Measurements from ENCODE around the gene APLN.

APLN gene, protein sequence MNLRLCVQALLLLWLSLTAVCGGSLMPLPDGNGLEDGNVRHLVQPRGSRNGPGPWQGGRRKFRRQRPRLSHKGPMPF

DNA sequence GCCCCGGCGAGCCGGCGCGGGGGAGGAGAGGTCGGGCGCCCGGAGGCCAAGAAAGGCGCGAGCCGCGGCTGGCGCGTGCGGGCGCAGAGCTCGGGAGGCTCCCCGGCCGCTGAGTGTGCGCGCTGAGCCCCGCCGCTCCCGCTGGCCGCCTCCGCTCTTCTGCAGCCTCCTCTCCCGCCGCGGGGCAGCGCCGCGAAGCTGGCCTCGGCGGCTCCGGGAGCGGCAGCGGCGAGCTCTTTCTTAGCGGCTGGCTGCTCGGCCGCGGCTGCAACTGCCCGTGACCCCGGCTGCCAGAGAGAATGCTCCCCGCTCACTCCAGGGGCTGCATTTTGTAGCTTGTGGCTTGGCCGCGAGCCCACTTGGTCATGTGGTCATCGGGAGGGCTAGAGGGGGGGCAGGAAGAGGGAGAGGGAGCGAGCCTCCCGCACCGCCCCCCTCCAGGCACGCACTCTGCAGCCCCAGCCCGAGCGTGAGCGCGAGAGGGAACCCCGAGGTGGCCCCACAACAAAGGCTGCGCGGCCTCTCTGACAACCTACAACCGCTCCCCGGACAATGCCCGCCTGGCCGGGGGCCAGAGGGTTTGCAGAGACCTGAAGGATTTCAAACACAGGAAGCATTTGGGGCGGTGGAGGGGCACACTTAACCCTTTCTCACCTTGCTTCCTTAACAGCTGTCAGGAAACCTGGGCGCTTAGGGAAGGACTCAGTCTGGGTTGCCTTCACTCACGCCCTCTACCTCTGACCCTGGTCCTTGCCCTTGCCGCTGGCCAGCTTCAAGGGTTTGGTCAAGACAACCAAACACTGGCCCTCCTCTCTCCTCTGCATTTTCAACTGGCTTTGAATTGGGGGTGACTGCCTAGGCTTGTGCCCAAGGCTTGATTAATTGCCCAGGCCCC lies at the start of gene APLN:
Gene APLN (minus strand): TSS at position 305 of the 895 bp plus-strand sequence. CDS start 326 bp downstream, outside the sequence.
- DNase-seq (ENCODE audit: low read depth, low spot score): no peak
- Histone ChIP-seq H3K9ac (ENCODE audit: insufficient read length) (no peak within 1 kb of the TSS), H3K36me3 (ENCODE audit: insufficient read depth, low read length) (no peaks in the 10 kb centered on the region), H3K27ac (no peak within 1 kb of the TSS), H3K9me3 (ENCODE audit: low read depth, low read length) (no peaks in the 10 kb centered on the region), H3K4me3 (peak within 1 kb of the TSS; percentile 66)
- no peak for TF ChIP-seq EZH2 (IDR thresholded peaks at IDR 0.05)
- no peak for TF ChIP-seq FOXP2 (optimal IDR thresholded peaks at IDR 0.05; ENCODE audit: control extremely low read depth, extremely low read length, insufficient read depth)
- no peak for TF ChIP-seq POLR2AphosphoS5 (IDR thresholded peaks at IDR 0.05; ENCODE audit: borderline replicate concordance, low read depth, low read length)

DNA sequence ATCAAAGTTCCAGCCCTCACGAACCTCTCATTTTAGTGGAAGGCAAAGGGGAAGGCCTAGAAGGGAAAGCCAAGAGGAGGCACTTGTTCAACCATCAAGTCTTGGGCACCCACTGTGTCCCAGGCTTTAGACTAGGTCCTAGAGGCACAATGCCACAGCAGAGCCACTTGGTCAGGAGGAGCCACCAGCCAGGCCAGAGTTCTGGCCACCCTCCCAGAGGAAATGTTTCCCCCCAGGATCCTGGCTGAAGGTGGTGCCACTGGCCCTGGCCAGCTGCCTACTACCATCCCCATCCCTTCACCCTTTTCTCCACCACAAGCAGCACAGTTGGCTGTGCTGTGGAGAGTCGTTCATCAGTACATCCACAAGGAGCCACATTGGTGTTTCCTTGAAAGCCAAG lies 49.7 kb upstream of the APLN start:
- DNase-seq (ENCODE audit: low read depth, low spot score): no peak
- Histone ChIP-seq H3K9ac (ENCODE audit: insufficient read length) (no peak overlapping the region), H3K9me3 (ENCODE audit: low read depth, low read length) (no peaks in the 10 kb centered on the region), H3K36me3 (ENCODE audit: insufficient read depth, low read length) (no peaks in the 10 kb centered on the region), H3K27ac (no peak overlapping the region), H3K4me3 (no peak overlapping the region)
- no peak for TF ChIP-seq FOXP2 (optimal IDR thresholded peaks at IDR 0.05; ENCODE audit: control extremely low read depth, extremely low read length, insufficient read depth)
- TF ChIP-seq EZH2 (IDR thresholded peaks at IDR 0.05): no peak
- no peak for TF ChIP-seq POLR2AphosphoS5 (IDR thresholded peaks at IDR 0.05; ENCODE audit: borderline replicate concordance, low read depth, low read length)

DNA sequence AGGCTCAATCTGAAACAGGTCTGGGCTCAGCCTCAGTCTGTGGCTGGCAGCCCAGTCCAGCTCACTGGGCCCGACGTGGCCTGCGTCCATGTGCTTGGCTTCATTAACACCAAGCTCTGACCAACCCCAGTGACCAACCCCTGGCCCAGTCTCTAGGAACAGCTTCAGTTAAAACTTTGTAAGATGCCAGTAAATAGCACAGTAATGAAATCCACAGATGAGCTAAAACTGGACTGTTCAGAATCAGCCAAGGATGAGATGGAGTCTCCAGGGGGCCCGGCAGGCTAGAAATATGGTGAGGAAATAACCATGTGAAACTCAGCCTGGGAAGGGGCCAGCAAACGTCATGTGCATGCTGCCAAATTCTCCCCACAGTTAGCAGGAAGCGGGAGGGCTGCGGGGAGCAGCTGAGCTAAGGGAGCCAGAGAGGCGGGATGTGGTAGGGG lies 46.9 kb upstream of the APLN start:
- Histone ChIP-seq H3K36me3 (ENCODE audit: insufficient read depth, low read length) (no peaks in the 10 kb centered on the region), H3K27ac (no peak overlapping the region), H3K9me3 (ENCODE audit: low read depth, low read length) (no peaks in the 10 kb centered on the region), H3K4me3 (no peak overlapping the region), H3K9ac (ENCODE audit: insufficient read length) (no peak overlapping the region)
- no peak for TF ChIP-seq POLR2AphosphoS5 (IDR thresholded peaks at IDR 0.05; ENCODE audit: borderline replicate concordance, low read depth, low read length)
- no peak for TF ChIP-seq FOXP2 (optimal IDR thresholded peaks at IDR 0.05; ENCODE audit: control extremely low read depth, extremely low read length, insufficient read depth)
- no peak for TF ChIP-seq EZH2 (IDR thresholded peaks at IDR 0.05)
- DNase-seq (ENCODE audit: low read depth, low spot score): no peak

DNA sequence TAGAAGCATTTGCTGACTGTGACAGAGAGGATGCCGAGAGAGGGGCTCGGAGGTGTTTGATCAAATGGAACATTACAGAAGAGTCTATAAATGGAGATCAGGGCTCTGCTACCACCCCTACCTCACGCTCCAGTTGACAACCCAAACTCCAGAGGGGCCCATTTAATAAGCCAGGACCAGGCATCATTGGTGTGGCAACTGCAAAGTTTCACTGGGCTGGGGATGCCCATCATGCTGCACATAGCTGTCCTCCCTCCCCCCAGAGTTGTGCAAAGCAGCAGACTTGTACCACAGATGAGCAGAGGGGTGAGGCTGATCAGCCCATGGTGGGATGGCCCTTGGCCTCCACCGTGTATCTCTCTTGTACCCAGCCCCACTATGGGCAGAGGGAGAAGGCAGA lies 45.8 kb upstream of the APLN start:
- H3K36me3 ChIP-seq (ENCODE audit: insufficient read depth, low read length): no peaks in the 10 kb centered on the region

DNA sequence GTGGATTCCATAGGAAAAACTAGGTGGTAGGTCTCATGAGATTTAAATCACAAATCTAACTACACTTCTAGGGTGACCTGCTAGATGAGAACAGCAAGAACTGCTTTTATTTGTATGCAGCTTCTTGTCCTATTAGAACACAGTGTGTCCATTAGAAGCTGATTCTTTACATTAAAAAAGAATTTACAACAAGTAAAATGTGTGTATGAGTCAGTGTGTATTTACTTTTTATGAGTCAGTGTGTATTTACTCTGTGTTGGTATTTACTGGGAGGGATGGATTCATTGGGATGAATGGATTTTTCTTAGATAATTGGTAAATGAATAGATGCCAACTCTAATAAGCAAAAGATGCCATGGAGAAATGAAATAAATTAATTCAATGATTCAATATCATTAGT lies 43.4 kb upstream of the APLN start:
- H3K27ac ChIP-seq: no peak overlapping the region

More for the DNA sequence above, 45.8 kb upstream of the APLN start:
- Histone ChIP-seq H3K9me3 (ENCODE audit: low read depth, low read length) (no peaks in the 10 kb centered on the region), H3K27ac (no peak overlapping the region), H3K4me3 (no peak overlapping the region), H3K9ac (ENCODE audit: insufficient read length) (no peak overlapping the region)
- no peak for DNase-seq (ENCODE audit: low read depth, low spot score)
- TF ChIP-seq EZH2 (IDR thresholded peaks at IDR 0.05) (no peak), FOXP2 (optimal IDR thresholded peaks at IDR 0.05; ENCODE audit: control extremely low read depth, extremely low read length, insufficient read depth) (no peak), POLR2AphosphoS5 (IDR thresholded peaks at IDR 0.05; ENCODE audit: borderline replicate concordance, low read depth, low read length) (no peak)

DNA sequence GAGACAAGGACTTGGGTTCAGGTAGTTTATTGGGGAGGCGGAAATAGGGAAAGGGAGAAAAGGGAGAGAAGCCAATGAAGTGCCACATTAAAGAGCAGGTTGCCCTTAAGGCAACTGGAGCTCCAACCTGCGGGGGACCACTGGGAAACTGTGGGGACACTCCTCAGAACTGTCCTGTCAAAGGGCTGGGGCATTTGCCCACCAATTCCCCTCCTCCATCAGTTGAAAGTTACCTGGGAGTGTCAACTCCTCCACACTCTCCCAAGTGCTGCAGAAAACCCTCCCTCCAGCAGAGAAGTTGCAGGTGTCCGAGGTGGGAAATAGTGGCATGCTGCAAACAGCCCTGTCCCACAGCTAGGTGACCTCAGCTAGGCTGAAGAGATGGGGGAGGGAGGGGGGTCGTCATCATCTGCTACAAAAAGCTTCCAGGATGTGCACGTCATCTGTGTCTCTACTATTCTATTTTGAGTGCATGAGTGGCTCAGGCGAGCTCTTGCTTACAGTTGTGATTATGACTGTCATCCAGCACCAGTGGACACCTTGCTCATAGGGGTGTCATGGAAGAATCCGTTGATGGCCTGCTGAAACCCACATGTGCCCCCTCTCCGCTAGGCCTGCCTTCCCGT lies 42.6 kb upstream of the APLN start:
- Histone ChIP-seq H3K27ac (no peak overlapping the region), H3K4me3 (no peak overlapping the region), H3K36me3 (ENCODE audit: insufficient read depth, low read length) (no peaks in the 10 kb centered on the region), H3K9ac (ENCODE audit: insufficient read length) (no peak overlapping the region), H3K9me3 (ENCODE audit: low read depth, low read length) (no peaks in the 10 kb centered on the region)
- TF ChIP-seq EZH2 (IDR thresholded peaks at IDR 0.05) (no peak), FOXP2 (optimal IDR thresholded peaks at IDR 0.05; ENCODE audit: control extremely low read depth, extremely low read length, insufficient read depth) (no peak), POLR2AphosphoS5 (IDR thresholded peaks at IDR 0.05; ENCODE audit: borderline replicate concordance, low read depth, low read length) (no peak)
- DNase-seq (ENCODE audit: low read depth, low spot score): no peak

More for the DNA sequence above, 43.4 kb upstream of the APLN start:
- Histone ChIP-seq H3K9me3 (ENCODE audit: low read depth, low read length) (no peaks in the 10 kb centered on the region), H3K4me3 (no peak overlapping the region), H3K36me3 (ENCODE audit: insufficient read depth, low read length) (no peaks in the 10 kb centered on the region), H3K9ac (ENCODE audit: insufficient read length) (no peak overlapping the region)
- no peak for TF ChIP-seq POLR2AphosphoS5 (IDR thresholded peaks at IDR 0.05; ENCODE audit: borderline replicate concordance, low read depth, low read length)
- TF ChIP-seq EZH2 (IDR thresholded peaks at IDR 0.05): no peak
- TF ChIP-seq FOXP2 (optimal IDR thresholded peaks at IDR 0.05; ENCODE audit: control extremely low read depth, extremely low read length, insufficient read depth): no peak
- DNase-seq (ENCODE audit: low read depth, low spot score): no peak

DNA sequence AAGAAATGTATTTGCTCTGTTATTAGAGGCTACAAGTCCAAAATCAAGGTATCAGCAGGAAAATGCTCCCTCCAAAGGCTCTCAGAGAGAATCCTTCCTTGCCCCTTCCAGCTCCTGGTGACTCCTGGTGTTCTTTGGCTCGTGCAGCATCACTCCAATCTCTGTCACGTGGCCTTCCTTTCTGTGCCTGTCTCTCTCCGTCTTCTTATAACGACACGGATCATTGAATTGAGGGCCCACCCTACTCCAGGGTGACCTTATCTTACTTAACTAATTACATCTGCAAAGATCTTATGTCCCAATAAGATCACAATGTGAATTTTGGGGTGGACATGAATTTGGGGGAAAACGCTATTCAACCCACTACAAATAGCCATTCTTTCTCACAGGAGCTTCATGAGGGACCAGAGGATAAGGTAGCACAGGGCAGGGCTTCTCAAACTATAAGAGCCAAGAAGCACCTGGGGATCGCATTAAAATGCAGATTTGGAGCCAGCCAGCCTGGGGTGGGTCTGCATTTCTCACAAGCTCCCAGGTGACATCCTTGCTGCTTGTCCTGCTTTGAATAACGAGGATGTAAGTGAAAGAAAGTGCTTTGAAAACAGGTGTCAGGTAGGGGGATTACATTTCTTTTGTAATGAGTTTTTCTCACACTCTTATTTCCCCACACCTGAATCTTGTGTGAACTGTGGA lies 41.9 kb upstream of the APLN start:
- Histone ChIP-seq H3K4me3 (no peak overlapping the region), H3K27ac (no peak overlapping the region), H3K9me3 (ENCODE audit: low read depth, low read length) (no peaks in the 10 kb centered on the region), H3K36me3 (ENCODE audit: insufficient read depth, low read length) (no peaks in the 10 kb centered on the region), H3K9ac (ENCODE audit: insufficient read length) (no peak overlapping the region)
- TF ChIP-seq POLR2AphosphoS5 (IDR thresholded peaks at IDR 0.05; ENCODE audit: borderline replicate concordance, low read depth, low read length) (no peak), FOXP2 (optimal IDR thresholded peaks at IDR 0.05; ENCODE audit: control extremely low read depth, extremely low read length, insufficient read depth) (no peak), EZH2 (IDR thresholded peaks at IDR 0.05) (no peak)
- DNase-seq (ENCODE audit: low read depth, low spot score): no peak

DNA sequence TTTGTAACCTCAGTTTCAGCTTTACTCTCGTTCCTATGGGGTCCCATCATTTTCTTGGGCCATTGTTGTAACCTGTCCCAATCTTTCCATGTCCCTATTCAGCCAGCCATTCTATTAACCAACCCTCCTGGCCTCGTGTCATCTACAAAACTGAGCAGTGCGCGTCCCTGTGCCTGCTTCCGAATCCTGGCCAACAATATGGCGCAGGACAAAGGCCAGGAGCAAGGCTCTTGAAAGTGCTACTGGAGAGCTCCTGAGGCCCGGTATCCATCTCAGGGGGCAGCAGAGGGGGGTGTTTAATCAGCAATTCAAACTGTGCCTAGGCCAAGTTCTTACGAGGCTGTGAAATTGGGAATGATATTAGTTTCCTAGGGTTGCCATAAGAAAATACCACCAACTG lies 41.2 kb upstream of the APLN start:
- H3K9ac ChIP-seq (ENCODE audit: insufficient read length): no peak overlapping the region
- TF ChIP-seq FOXP2 (optimal IDR thresholded peaks at IDR 0.05; ENCODE audit: control extremely low read depth, extremely low read length, insufficient read depth) (no peak), POLR2AphosphoS5 (IDR thresholded peaks at IDR 0.05; ENCODE audit: borderline replicate concordance, low read depth, low read length) (no peak), EZH2 (IDR thresholded peaks at IDR 0.05) (no peak)
- H3K4me3 ChIP-seq: no peak overlapping the region
- H3K36me3 ChIP-seq (ENCODE audit: insufficient read depth, low read length): no peaks in the 10 kb centered on the region
- H3K9me3 ChIP-seq (ENCODE audit: low read depth, low read length): no peaks in the 10 kb centered on the region
- no peak overlapping the region for H3K27ac ChIP-seq
- no peak for DNase-seq (ENCODE audit: low read depth, low spot score)

All from SK-N-MC (cell line).